HL-60 (cell line): ENCODE results near the gene STIM2.

Experiments
- DNase-seq, 2 experiments: peaks; one replicate each; pipeline ENCODE4 v3.0.0-alpha.2; 2010 to 2020; ENCODE audit warnings: low read depth in 1 of 2, low spot score in 1 of 2
- H3K27ac ChIP-seq: fragments of 250-450 bp; sonication (Bioruptor Pico); replicated peaks from 2 replicates; pipeline ENCODE4 v1.5.1; 2020; ENCODE audit warnings: mild to moderate bottlenecking, moderate library complexity
- H3K27me3 ChIP-seq: fragments of 250-450 bp; sonication (Bioruptor Pico); 2 replicates; pipeline ENCODE4 v1.5.1; 2021; ENCODE audit warnings: mild to moderate bottlenecking, moderate library complexity; ENCODE audit not compliant: insufficient read depth, poor library complexity, severe bottlenecking
- H3K4me3 ChIP-seq: replicated peaks from 2 replicates; pipeline ENCODE4 v1.5.1; 2011; ENCODE audit warnings: mild to moderate bottlenecking, control low read depth, low read length; ENCODE audit not compliant: insufficient read depth
- CTCF ChIP-seq: IDR thresholded peaks from one replicate; pipeline ENCODE4 v1.5.1; 2011; ENCODE audit warnings: low read length, control low read depth, inconsistent platforms; ENCODE audit not compliant: insufficient read depth
- GABPA ChIP-seq: IDR thresholded peaks from 2 replicates; pipeline ENCODE4 v1.6.1; 2012; ENCODE audit warnings: low read depth
- POLR2AphosphoS5 ChIP-seq: IDR thresholded peaks from 2 replicates; pipeline ENCODE4 v1.6.1; 2012; ENCODE audit warnings: low read depth
- SPI1 ChIP-seq: IDR thresholded peaks from 2 replicates; pipeline ENCODE4 v1.6.1; 2012; ENCODE audit warnings: low read depth, mild to moderate bottlenecking, borderline replicate concordance
- TF ChIP-seq, protein P1 (sequence below): IDR thresholded peaks from 2 replicates; pipeline ENCODE4 v1.6.1; 2012; ENCODE audit warnings: low read depth; ENCODE audit not compliant: insufficient replicate concordance

The STIM2 gene

GRCh38 chr4:26916195-26916594 lies 55.6 kb downstream of the STIM2 start:
- no peak for DNase-seq

DNA sequence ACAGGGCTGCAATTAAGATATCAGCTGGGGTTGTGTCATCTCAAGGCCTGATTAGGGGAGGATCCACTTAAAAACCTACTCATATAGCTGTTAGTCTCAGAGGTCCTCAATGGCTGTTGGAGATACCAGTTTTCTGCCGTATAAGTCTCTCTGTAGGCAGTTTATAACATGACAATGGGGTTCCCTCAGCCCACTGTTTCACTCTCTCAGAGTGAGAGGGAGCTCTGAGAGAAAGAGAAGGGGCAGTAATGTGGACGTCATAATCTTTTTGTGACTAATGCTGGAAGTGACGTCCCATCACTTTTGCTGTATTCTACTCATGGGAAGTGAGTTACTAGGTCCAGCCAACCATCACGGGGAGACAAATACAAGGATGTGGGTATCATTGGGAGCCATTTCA lies 70.3 kb downstream of the STIM2 start:
- no peak for DNase-seq
- no peaks in the 10 kb centered on the region for H3K27me3 ChIP-seq
- no peak for TF ChIP-seq CTCF
- TF ChIP-seq SPI1, result no peak
- TF ChIP-seq POLR2AphosphoS5, result no peak
- TF ChIP-seq, protein P1, sequence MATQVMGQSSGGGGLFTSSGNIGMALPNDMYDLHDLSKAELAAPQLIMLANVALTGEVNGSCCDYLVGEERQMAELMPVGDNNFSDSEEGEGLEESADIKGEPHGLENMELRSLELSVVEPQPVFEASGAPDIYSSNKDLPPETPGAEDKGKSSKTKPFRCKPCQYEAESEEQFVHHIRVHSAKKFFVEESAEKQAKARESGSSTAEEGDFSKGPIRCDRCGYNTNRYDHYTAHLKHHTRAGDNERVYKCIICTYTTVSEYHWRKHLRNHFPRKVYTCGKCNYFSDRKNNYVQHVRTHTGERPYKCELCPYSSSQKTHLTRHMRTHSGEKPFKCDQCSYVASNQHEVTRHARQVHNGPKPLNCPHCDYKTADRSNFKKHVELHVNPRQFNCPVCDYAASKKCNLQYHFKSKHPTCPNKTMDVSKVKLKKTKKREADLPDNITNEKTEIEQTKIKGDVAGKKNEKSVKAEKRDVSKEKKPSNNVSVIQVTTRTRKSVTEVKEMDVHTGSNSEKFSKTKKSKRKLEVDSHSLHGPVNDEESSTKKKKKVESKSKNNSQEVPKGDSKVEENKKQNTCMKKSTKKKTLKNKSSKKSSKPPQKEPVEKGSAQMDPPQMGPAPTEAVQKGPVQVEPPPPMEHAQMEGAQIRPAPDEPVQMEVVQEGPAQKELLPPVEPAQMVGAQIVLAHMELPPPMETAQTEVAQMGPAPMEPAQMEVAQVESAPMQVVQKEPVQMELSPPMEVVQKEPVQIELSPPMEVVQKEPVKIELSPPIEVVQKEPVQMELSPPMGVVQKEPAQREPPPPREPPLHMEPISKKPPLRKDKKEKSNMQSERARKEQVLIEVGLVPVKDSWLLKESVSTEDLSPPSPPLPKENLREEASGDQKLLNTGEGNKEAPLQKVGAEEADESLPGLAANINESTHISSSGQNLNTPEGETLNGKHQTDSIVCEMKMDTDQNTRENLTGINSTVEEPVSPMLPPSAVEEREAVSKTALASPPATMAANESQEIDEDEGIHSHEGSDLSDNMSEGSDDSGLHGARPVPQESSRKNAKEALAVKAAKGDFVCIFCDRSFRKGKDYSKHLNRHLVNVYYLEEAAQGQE, result no peak
- TF ChIP-seq GABPA, result no peak
- H3K4me3 ChIP-seq, result no peak overlapping the region
- no peak overlapping the region for H3K27ac ChIP-seq

More at GRCh38 chr4:26916195-26916594, 55.6 kb downstream of the STIM2 start:
- H3K27ac ChIP-seq, result no peak overlapping the region
- TF ChIP-seq CTCF (no peak), POLR2AphosphoS5 (no peak), SPI1 (no peak), GABPA (no peak)
- TF ChIP-seq, protein P1, result no peak
- no peaks in the 10 kb centered on the region for H3K27me3 ChIP-seq
- no peak overlapping the region for H3K4me3 ChIP-seq

DNA sequence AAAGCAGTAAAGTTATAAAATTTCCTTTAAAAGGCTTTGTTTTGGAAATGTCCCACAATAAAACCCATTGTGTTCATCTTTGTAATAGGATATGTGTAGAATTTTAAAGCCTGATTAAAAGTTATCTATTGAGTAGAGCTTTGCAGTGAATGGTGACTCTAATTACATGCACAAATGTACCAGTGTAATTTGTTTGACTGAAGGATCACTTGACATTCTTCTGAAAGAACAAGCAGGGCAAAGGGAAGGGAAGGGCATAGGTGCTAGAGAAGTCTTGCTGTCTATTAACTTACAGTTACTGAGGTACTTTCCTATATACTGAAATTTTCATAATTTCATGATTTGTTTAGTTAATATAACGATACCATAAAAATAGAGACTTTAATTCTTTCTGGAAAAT lies 70.8 kb downstream of the STIM2 start:
- H3K4me3 ChIP-seq, result no peak overlapping the region
- no peak overlapping the region for H3K27ac ChIP-seq
- no peak for DNase-seq
- TF ChIP-seq POLR2AphosphoS5 (no peak), GABPA (no peak), CTCF (no peak), SPI1 (no peak)
- TF ChIP-seq, protein P1, result no peak
- H3K27me3 ChIP-seq, result no peaks in the 10 kb centered on the region
